ENCODE measurements around the gene ARHGEF4. TPM values are rescaled to one million over a fixed set of nuclear protein-coding genes. Genes with fewer than 3 reads are reported as not detected.

ARHGEF4 gene
- total RNA-seq, 2 donors from 2014 or later: 2.8 to 6.5 TPM

DNA sequence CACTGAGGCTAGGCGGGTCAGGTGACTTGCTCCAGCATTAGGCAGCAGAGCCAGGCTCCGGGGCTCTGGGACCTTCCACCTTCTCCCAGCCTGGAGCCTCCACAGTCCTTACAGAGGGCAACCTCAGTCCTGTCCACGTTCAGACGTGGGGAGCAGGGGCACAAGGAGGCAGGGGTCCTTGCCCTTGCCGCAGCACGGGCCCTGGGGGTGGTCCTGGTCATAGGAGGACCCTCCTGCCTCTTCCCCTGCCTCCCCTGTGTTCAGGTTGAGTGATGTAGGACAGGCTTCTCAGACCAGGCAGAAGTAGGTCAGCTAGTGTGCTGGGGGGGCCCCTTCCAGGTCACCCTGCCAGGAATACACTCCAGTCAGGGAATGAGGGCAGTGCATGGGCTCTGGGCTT, 5.4 kb upstream of the ARHGEF4 start:
- H3K27ac ChIP-seq: no peak overlapping the region
- DNase-seq (ENCODE audit: low spot score) (no peak), ATAC-seq (ENCODE audit: insufficient number of reproducible peaks, low FRiP score, low read depth) (no peak)
- H3K4me3 ChIP-seq: no peak overlapping the region
- TF ChIP-seq, protein P1, sequence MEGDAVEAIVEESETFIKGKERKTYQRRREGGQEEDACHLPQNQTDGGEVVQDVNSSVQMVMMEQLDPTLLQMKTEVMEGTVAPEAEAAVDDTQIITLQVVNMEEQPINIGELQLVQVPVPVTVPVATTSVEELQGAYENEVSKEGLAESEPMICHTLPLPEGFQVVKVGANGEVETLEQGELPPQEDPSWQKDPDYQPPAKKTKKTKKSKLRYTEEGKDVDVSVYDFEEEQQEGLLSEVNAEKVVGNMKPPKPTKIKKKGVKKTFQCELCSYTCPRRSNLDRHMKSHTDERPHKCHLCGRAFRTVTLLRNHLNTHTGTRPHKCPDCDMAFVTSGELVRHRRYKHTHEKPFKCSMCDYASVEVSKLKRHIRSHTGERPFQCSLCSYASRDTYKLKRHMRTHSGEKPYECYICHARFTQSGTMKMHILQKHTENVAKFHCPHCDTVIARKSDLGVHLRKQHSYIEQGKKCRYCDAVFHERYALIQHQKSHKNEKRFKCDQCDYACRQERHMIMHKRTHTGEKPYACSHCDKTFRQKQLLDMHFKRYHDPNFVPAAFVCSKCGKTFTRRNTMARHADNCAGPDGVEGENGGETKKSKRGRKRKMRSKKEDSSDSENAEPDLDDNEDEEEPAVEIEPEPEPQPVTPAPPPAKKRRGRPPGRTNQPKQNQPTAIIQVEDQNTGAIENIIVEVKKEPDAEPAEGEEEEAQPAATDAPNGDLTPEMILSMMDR (IDR thresholded peaks at IDR 0.05): no peak
- H3K27me3 ChIP-seq (replicated peaks; ENCODE audit: insufficient read depth): no peaks in the 10 kb centered on the region
- H3K9me3 ChIP-seq: no peaks in the 10 kb centered on the region
- H3K4me1 ChIP-seq (ENCODE audit: control insufficient read depth in 1 of 2, low read depth in 2 of 2): peaks cover 0 to under 1% of the 10 kb centered on the region in 2 donors
- no peaks in the 10 kb centered on the region for H3K36me3 ChIP-seq

DNA sequence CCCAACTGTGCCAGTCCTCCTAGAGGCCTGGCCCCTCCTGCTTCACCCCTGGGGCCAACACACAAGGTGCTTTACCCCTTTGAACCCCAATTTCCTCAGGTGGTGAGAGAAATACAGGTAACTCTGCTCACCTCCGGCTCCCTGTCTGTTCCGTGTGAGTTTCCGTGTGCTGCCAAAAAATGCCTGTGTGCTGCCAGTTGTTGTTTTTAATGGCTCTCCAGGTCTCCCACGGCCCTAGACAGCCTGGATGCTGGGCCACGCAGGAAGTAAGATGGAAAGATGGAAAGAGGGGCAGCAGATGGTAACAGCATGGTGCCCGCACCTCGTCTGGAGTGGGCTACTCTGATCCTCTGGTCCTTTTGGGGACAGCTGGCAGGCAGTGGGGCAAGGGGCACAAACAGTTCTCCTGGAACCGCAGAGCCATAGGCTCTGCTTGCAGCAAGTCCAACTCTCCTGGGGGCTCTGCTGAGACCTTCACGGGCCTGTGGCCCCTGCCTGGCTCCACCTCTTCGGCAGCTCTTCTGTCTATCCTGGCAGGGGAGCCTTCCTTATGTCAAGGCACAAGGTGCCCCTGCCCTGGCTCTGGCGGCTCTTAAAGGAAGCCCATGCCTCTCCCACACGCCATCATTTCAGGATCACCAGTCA, 4.3 kb upstream of the ARHGEF4 start:
- DNase-seq (ENCODE audit: low spot score) (no peak), ATAC-seq (ENCODE audit: insufficient number of reproducible peaks, low FRiP score, low read depth) (no peak)
- no peak overlapping the region for H3K27ac ChIP-seq
- H3K27me3 ChIP-seq (replicated peaks; ENCODE audit: insufficient read depth): no peaks in the 10 kb centered on the region
- peaks cover 0 to 10% of the 10 kb centered on the region in 2 donors for H3K4me1 ChIP-seq (ENCODE audit: control insufficient read depth in 1 of 2, low read depth in 2 of 2)
- TF ChIP-seq, protein P1 (IDR thresholded peaks at IDR 0.05): no peak
- no peak overlapping the region for H3K4me3 ChIP-seq
- no peaks in the 10 kb centered on the region for H3K36me3 ChIP-seq
- H3K9me3 ChIP-seq: no peaks in the 10 kb centered on the region

DNA sequence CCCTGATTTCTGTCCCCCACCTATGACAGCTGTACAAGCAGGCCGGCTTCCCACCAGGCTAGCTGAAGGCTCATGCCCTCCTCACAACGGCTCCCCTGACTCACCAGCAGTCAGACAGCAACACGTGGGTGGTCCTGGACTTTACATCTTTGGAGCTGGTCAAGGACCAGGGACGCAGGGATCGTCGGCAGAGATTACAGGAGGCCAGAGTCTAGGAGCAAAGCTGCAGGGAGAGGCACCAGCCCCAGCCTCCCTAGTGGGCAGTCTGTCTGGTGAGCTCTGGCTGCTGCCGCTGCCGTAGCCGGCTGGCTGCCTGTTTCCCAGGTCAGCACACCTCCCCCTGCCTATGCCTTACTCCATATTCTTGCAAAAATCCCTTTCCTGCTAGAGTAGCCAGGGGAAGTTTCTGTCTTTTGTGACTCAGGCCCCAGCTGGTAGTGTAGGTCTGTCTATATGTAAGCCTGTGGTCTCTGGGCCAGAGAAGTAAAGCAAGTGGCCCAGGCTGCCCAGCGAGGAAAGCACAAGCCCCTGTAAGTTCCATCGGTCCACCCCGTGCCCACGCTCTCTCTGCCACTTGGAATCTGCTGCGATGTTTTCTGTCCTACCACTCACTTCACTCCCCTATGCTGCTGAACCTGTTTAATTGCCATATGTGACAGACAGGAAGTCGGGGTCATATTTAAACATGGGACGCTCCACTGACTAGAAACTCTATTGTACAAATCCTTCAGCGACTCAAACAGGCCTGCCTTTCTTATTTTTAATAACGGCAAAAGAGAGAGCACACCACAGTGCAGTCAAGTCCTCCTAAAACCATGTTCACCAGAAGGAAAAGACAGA, 2.4 kb upstream of the ARHGEF4 start:
- peaks cover 3% of the 10 kb centered on the region for H3K27me3 ChIP-seq (replicated peaks; ENCODE audit: insufficient read depth)
- DNase-seq (ENCODE audit: low spot score) (no peak), ATAC-seq (ENCODE audit: insufficient number of reproducible peaks, low FRiP score, low read depth) (no peak)
- no peaks in the 10 kb centered on the region for H3K36me3 ChIP-seq
- H3K27ac ChIP-seq: no peak overlapping the region
- H3K9me3 ChIP-seq: no peaks in the 10 kb centered on the region
- H3K4me1 ChIP-seq (ENCODE audit: control insufficient read depth in 1 of 2, low read depth in 2 of 2): peaks cover 0 to 10% of the 10 kb centered on the region in 2 donors
- TF ChIP-seq, protein P1 (IDR thresholded peaks at IDR 0.05): no peak
- H3K4me3 ChIP-seq: no peak overlapping the region

DNA sequence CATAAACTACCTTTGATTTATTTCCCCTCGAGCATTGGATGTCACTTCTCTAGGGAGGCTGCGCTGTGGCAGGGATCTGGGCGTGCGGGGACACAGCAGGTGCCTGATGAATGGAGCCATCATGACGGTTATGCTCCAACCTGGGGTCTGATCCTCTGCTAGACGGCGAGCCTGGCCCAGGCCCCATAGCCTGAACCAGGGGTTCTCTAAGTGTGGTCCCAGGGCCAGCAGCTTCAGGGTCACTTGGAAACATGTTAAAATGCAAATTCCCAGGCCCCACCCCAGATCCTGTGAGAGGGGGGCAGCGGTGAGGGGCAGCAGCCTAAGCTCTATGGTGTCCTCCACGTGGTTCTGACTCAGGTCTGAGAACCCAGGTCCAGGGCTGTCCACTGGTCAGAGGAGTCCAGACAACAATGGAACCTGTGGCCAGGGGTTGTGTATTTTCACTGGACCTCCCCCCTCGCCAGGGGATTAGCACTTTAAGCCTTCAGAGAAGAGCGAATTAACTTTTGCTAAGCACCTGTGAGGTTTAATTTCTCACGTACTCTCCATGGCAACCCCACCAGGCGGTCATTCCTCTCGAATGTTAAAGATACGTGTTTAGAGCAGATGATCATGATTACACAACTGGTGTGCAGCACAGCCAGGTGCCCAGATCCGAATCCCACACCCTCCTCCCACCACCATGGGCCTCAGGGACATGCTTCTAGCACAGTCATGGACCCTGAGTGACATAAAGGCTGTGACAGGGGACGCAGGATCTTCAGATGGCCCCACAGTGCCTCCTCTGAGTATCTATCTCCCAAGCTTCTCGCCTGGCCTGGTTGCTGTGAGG, 1.6 kb upstream of the ARHGEF4 start:
- ATAC-seq (ENCODE audit: insufficient number of reproducible peaks, low FRiP score, low read depth) (no peak), DNase-seq (ENCODE audit: low spot score) (no peak)
- no peaks in the 10 kb centered on the region for H3K9me3 ChIP-seq
- H3K27me3 ChIP-seq (replicated peaks; ENCODE audit: insufficient read depth): peaks cover 3% of the 10 kb centered on the region
- H3K27ac ChIP-seq: no peak overlapping the region
- TF ChIP-seq, protein P1 (IDR thresholded peaks at IDR 0.05): no peak
- peaks cover 0 to 10% of the 10 kb centered on the region in 2 donors for H3K4me1 ChIP-seq (ENCODE audit: control insufficient read depth in 1 of 2, low read depth in 2 of 2)
- no peaks in the 10 kb centered on the region for H3K36me3 ChIP-seq
- no peak overlapping the region for H3K4me3 ChIP-seq

DNA sequence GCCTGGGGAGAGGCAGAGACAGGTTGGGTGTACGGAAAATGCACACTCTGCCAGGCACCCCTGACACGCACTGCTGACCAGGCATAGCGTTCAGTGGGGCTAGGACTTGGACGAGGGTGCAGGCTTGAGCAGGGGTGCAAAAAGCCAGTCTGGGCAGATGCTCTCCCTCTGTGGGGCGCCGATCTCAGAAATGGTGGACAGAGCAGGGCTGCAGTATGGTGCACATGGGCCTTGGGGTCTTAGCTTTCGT, 1.0 kb upstream of the ARHGEF4 start:
- H3K4me1 ChIP-seq (ENCODE audit: control insufficient read depth in 1 of 2, low read depth in 2 of 2): peaks cover 0 to 10% of the 10 kb centered on the region in 2 donors
- no peak overlapping the region for H3K4me3 ChIP-seq
- peaks cover 3% of the 10 kb centered on the region for H3K27me3 ChIP-seq (replicated peaks; ENCODE audit: insufficient read depth)
- TF ChIP-seq, protein P1 (IDR thresholded peaks at IDR 0.05): no peak
- H3K36me3 ChIP-seq: no peaks in the 10 kb centered on the region
- H3K9me3 ChIP-seq: no peaks in the 10 kb centered on the region
- no peak overlapping the region for H3K27ac ChIP-seq
- DNase-seq (ENCODE audit: low spot score): no peak
- no peak for ATAC-seq (ENCODE audit: insufficient number of reproducible peaks, low FRiP score, low read depth)

Data from thoracic aorta (tissue), 2 donors.